ENCODE results near the gene ATAT1.

ATAT1 gene

DNA sequence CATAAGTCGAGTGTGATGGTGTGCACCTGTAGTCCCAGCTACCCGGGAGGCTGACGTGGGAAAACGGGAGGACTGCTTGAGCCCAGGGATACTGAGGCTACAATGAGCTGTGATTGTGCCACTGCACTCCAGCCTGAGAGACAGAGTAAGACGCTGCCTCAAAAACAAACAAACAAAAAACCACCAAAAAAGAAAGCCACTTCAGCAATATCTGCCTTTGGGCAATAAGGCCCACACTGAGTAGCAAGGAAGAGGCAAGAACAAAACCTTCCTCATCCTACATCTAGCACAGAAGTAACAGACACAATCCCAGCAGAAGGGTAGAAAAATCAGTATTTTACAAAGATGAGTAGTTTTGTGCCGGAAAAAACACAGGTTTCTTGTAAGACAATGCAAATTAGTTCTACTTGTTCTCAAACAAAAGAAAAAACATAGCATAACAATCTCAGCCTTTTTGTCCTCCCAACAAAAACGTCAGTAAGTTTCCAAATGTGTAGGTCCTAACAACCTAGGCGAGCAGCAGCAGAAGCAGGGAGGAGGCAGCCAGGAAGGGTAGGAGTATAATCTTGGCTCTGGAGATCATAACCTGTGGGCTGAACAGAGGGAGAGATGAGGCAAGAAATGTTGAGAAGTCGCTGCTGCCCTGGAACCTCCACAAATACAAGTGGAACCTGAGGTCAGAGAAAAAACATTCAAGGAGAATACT lies 15.4 kb upstream of the ATAT1 start:
- no peak overlapping the region for H2AFZ ChIP-seq (ENCODE audit: low read length)
- H4K20me1 ChIP-seq (ENCODE audit: insufficient read depth, low read length): no peaks in the 10 kb centered on the region; the same call in 1 of the 2 replicates
- H3K4me2 ChIP-seq (ENCODE audit: low read depth, low read length): no peak overlapping the region
- H3K79me2 ChIP-seq (ENCODE audit: low read length): peaks cover 88% of the 10 kb centered on the region
- H3F3A ChIP-seq (ENCODE audit: insufficient read depth, low read length): peaks cover 35% of the 10 kb centered on the region
- peaks cover 8% of the 10 kb centered on the region; the same call in 1 of the 2 replicates for H3K4me1 ChIP-seq (ENCODE audit: low read length)
- no peak for DNase-seq
- no peak overlapping the region for H3K4me3 ChIP-seq (ENCODE audit: low read length)
- no peaks in the 10 kb centered on the region for H3K9me3 ChIP-seq (replicated peaks; ENCODE audit: insufficient read depth, low read length)
- TF ChIP-seq EZH2 (optimal IDR thresholded peaks at IDR 0.05; ENCODE audit: low read depth, low read length) (no peak), EZH2phosphoT487 (IDR thresholded peaks at IDR 0.05; ENCODE audit: low read length) (no peak)
- TF ChIP-seq, protein P1, sequence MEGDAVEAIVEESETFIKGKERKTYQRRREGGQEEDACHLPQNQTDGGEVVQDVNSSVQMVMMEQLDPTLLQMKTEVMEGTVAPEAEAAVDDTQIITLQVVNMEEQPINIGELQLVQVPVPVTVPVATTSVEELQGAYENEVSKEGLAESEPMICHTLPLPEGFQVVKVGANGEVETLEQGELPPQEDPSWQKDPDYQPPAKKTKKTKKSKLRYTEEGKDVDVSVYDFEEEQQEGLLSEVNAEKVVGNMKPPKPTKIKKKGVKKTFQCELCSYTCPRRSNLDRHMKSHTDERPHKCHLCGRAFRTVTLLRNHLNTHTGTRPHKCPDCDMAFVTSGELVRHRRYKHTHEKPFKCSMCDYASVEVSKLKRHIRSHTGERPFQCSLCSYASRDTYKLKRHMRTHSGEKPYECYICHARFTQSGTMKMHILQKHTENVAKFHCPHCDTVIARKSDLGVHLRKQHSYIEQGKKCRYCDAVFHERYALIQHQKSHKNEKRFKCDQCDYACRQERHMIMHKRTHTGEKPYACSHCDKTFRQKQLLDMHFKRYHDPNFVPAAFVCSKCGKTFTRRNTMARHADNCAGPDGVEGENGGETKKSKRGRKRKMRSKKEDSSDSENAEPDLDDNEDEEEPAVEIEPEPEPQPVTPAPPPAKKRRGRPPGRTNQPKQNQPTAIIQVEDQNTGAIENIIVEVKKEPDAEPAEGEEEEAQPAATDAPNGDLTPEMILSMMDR (IDR thresholded peaks at IDR 0.05; ENCODE audit: low read length): no peak
- no peak overlapping the region for H3K9ac ChIP-seq (ENCODE audit: low read length)
- H3K27ac ChIP-seq (ENCODE audit: low read length): no peak overlapping the region
- H3K9me2 ChIP-seq (replicated peaks; ENCODE audit: insufficient read depth, low read length): no peaks in the 10 kb centered on the region
- H3K27me3 ChIP-seq (replicated peaks; ENCODE audit: insufficient read depth, low read length): no peaks in the 10 kb centered on the region
- peaks cover 18% of the 10 kb centered on the region; the same call in 1 of the 2 replicates for H3K36me3 ChIP-seq (replicated peaks; ENCODE audit: insufficient read depth, low read length)

DNA sequence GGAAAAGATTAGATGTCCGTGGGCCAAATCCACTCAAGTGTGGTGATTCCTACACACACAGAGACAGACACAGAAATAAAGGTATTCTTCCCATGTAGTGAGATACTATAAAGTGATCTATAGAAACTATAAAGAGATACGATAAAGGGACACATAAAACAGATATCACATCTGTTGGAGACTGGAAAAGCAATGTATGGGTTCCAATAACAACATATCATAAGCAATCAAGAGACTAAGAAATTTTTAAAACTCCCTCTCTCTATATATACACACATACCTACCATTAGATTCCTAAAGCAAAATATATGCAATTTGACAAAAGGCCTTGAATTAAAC lies 14.8 kb upstream of the ATAT1 start:
- TF ChIP-seq EZH2phosphoT487 (IDR thresholded peaks at IDR 0.05; ENCODE audit: low read length) (no peak), EZH2 (optimal IDR thresholded peaks at IDR 0.05; ENCODE audit: low read depth, low read length) (no peak)
- TF ChIP-seq, protein P1 (IDR thresholded peaks at IDR 0.05; ENCODE audit: low read length): no peak
- Histone ChIP-seq H4K20me1 (ENCODE audit: insufficient read depth, low read length) (no peaks in the 10 kb centered on the region; the same call in 1 of the 2 replicates), H3K36me3 (replicated peaks; ENCODE audit: insufficient read depth, low read length) (peaks cover 20% of the 10 kb centered on the region; the same call in 1 of the 2 replicates), H3K4me1 (ENCODE audit: low read length) (peaks cover 8% of the 10 kb centered on the region; the same call in 1 of the 2 replicates), H3F3A (ENCODE audit: insufficient read depth, low read length) (peaks cover 36% of the 10 kb centered on the region), H3K9me3 (replicated peaks; ENCODE audit: insufficient read depth, low read length) (no peaks in the 10 kb centered on the region), H3K9ac (ENCODE audit: low read length) (no peak overlapping the region), H3K9me2 (replicated peaks; ENCODE audit: insufficient read depth, low read length) (no peaks in the 10 kb centered on the region), H3K4me3 (ENCODE audit: low read length) (no peak overlapping the region), H3K4me2 (ENCODE audit: low read depth, low read length) (no peak overlapping the region), H3K79me2 (ENCODE audit: low read length) (peaks cover 88% of the 10 kb centered on the region), H2AFZ (ENCODE audit: low read length) (no peak overlapping the region), H3K27ac (ENCODE audit: low read length) (no peak overlapping the region), H3K27me3 (replicated peaks; ENCODE audit: insufficient read depth, low read length) (no peaks in the 10 kb centered on the region)
- DNase-seq: no peak

DNA sequence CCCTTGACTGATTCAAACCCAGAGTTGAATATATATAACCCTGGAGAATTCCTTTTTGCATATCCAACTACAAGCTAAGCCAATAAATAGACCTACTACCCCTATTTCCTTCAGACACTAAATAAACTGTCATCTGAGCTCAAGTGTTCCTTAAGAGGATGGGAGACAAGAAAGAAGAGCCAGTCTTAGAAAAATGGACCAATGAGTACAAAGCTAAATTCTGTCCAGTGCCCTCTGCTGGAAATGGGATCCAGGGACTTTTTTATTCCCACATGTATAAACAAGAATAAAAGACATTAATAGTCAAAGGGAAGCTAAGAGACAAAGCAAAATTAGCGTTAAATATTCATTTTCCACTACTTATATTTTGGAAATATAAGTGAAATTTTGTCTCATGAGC lies 14.5 kb upstream of the ATAT1 start:
- Histone ChIP-seq H3K4me3 (ENCODE audit: low read length) (no peak overlapping the region), H3K79me2 (ENCODE audit: low read length) (peaks cover 87% of the 10 kb centered on the region)
- no peak for DNase-seq

More for the DNA sequence above, 14.5 kb upstream of the ATAT1 start:
- TF ChIP-seq EZH2 (optimal IDR thresholded peaks at IDR 0.05; ENCODE audit: low read depth, low read length): no peak
- TF ChIP-seq EZH2phosphoT487 (IDR thresholded peaks at IDR 0.05; ENCODE audit: low read length): no peak
- TF ChIP-seq, protein P1 (IDR thresholded peaks at IDR 0.05; ENCODE audit: low read length): peak; percentile 11; the same call in 1 of the 2 replicates
- Histone ChIP-seq H4K20me1 (ENCODE audit: insufficient read depth, low read length) (no peaks in the 10 kb centered on the region; the same call in 1 of the 2 replicates), H3K4me2 (ENCODE audit: low read depth, low read length) (no peak overlapping the region), H3K27ac (ENCODE audit: low read length) (no peak overlapping the region), H3K9me2 (replicated peaks; ENCODE audit: insufficient read depth, low read length) (no peaks in the 10 kb centered on the region), H2AFZ (ENCODE audit: low read length) (no peak overlapping the region), H3F3A (ENCODE audit: insufficient read depth, low read length) (peaks cover 37% of the 10 kb centered on the region), H3K9ac (ENCODE audit: low read length) (no peak overlapping the region), H3K27me3 (replicated peaks; ENCODE audit: insufficient read depth, low read length) (no peaks in the 10 kb centered on the region), H3K36me3 (replicated peaks; ENCODE audit: insufficient read depth, low read length) (peaks cover 16% of the 10 kb centered on the region; the same call in 1 of the 2 replicates), H3K9me3 (replicated peaks; ENCODE audit: insufficient read depth, low read length) (no peaks in the 10 kb centered on the region), H3K4me1 (ENCODE audit: low read length) (peaks cover 8% of the 10 kb centered on the region; the same call in 1 of the 2 replicates)
